C4-2B (cell line): Measurements from ENCODE around the gene C22orf39.

Source experiments
- ZFX ChIP-seq: fragments of 450-650 bp; IDR thresholded peaks from 2 replicates; pipeline ENCODE4 v1.6.1; 2017
- TF ChIP-seq, protein P1 (sequence below): fragments of 450-650 bp; conservative IDR thresholded peaks from 2 replicates; pipeline ENCODE4 v1.5.1; 2017; ENCODE audit warnings: mild to moderate bottlenecking

- TF ChIP-seq, protein P1, sequence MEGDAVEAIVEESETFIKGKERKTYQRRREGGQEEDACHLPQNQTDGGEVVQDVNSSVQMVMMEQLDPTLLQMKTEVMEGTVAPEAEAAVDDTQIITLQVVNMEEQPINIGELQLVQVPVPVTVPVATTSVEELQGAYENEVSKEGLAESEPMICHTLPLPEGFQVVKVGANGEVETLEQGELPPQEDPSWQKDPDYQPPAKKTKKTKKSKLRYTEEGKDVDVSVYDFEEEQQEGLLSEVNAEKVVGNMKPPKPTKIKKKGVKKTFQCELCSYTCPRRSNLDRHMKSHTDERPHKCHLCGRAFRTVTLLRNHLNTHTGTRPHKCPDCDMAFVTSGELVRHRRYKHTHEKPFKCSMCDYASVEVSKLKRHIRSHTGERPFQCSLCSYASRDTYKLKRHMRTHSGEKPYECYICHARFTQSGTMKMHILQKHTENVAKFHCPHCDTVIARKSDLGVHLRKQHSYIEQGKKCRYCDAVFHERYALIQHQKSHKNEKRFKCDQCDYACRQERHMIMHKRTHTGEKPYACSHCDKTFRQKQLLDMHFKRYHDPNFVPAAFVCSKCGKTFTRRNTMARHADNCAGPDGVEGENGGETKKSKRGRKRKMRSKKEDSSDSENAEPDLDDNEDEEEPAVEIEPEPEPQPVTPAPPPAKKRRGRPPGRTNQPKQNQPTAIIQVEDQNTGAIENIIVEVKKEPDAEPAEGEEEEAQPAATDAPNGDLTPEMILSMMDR: no peak
- no peak for TF ChIP-seq ZFX
Measured at GRCh38 chr22:19472233-19472632, 24.7 kb upstream of the C22orf39 start.
